ENCODE measurements around the gene MEF2C. TPM values are rescaled to one million over a fixed set of nuclear protein-coding genes. Genes with fewer than 3 reads are reported as not detected.
A peak's percentile ranks its signal among the peaks of the same experiment; 100 is the strongest.

The MEF2C gene
- total and polyA plus RNA-seq, 2 experiments from 2014 or later = 0.97 to 1.6 TPM

GRCh38 chr5:88816195-88816594 lies 66.8 kb downstream of the MEF2C start:
- H2AFZ ChIP-seq = no peak overlapping the region
- Mint-ChIP-seq H3K4me1 (peaks cover 37% of the 10 kb centered on the region), H3K27ac (no peak overlapping the region; the same call in 1 of the 2 replicates), H3K9me3 (no peaks in the 10 kb centered on the region), H3K36me3 (ENCODE audit: low read depth) (no peaks in the 10 kb centered on the region), H3K4me3 (no peak overlapping the region), H3K27me3 (ENCODE audit: insufficient read depth, low read depth, poor library complexity) (no peaks in the 10 kb centered on the region)
- H4K20me1 ChIP-seq (replicated peaks; ENCODE audit: insufficient read depth) = no peaks in the 10 kb centered on the region
- H3K4me1 ChIP-seq (ENCODE audit: insufficient read depth) = peaks cover 34% of the 10 kb centered on the region
- no peaks in the 10 kb centered on the region for H3K79me2 ChIP-seq (replicated peaks; ENCODE audit: insufficient read depth)
- H3K9me2 ChIP-seq (ENCODE audit: insufficient read depth) = no peaks in the 10 kb centered on the region
- H3K27me3 ChIP-seq (ENCODE audit: insufficient read depth) = no peaks in the 10 kb centered on the region
- H3K36me3 ChIP-seq (ENCODE audit: insufficient read depth) = no peaks in the 10 kb centered on the region
- H3K4me3 ChIP-seq = no peak overlapping the region
- TF ChIP-seq JUNB (IDR thresholded peaks at IDR 0.05; ENCODE audit: unreplicated experiment) (no peak), ZNF331 (CRISPR knock-in tag; IDR thresholded peaks at IDR 0.05; ENCODE audit: low read depth) (no peak), STAT1 (IDR thresholded peaks at IDR 0.05; ENCODE audit: unreplicated experiment) (no peak)
- DNase-seq (ENCODE audit: low spot score) = no peak
- H3K4me2 ChIP-seq = no peak overlapping the region
- H3K27ac ChIP-seq (ENCODE audit: low read depth) = no peak overlapping the region
- H3F3A ChIP-seq (replicated peaks; ENCODE audit: low read depth) = no peaks in the 10 kb centered on the region
- no peak for ATAC-seq

DNA sequence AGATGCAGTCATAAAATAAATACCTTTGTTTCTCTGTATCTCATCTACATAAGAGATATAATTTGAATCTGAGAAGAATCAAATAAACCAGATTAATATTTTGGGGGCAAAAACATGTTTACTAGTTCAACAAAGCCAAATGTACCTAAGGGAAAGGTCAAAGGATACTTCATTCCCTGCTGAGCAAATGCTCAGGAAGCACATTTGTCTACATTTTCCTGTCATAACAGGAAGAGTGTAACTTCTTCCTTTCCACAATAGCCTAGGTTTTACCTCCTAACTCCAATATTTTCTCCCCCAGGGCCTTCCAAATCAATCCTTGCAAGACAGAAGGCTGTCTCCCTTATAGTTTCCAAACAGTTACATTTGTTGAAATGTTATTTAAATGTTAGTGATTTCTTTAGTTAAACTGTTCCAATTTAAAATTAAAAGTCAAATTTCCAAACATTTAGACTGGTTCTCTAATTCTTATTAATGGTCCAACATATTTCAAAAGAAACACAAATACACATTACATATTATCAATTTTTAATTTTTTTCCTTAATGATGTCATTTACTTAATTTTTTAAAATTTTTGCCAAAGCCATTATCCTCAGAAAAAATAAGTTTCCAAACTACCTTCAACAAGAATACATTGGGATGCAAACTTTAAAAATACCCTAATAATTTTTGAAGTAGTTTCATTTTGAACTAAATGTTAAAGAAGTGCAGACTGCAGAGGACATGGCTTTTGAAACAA lies 67.8 kb downstream of the MEF2C start:
- no peak overlapping the region for H2AFZ ChIP-seq
- H3K36me3 ChIP-seq (ENCODE audit: insufficient read depth) = no peaks in the 10 kb centered on the region
- H3K9me2 ChIP-seq (ENCODE audit: insufficient read depth) = no peaks in the 10 kb centered on the region
- no peak overlapping the region for H3K4me3 ChIP-seq
- H3K4me2 ChIP-seq = no peak overlapping the region
- H3K27me3 Mint-ChIP-seq (ENCODE audit: insufficient read depth, low read depth, poor library complexity) = no peaks in the 10 kb centered on the region
- H3K4me1 Mint-ChIP-seq = peaks cover 37% of the 10 kb centered on the region
- ATAC-seq (no peak), DNase-seq (ENCODE audit: low spot score) (no peak)
- no peaks in the 10 kb centered on the region for H3K27me3 ChIP-seq (ENCODE audit: insufficient read depth)
- H3F3A ChIP-seq (replicated peaks; ENCODE audit: low read depth) = no peaks in the 10 kb centered on the region
- H3K27ac Mint-ChIP-seq = peak overlapping the region; percentile 64; the same call in 1 of the 2 replicates
- H3K27ac ChIP-seq (ENCODE audit: low read depth) = no peak overlapping the region
- no peaks in the 10 kb centered on the region for H3K36me3 Mint-ChIP-seq (ENCODE audit: low read depth)
- no peak overlapping the region for H3K4me3 Mint-ChIP-seq
- H4K20me1 ChIP-seq (replicated peaks; ENCODE audit: insufficient read depth) = no peaks in the 10 kb centered on the region
- H3K79me2 ChIP-seq (replicated peaks; ENCODE audit: insufficient read depth) = no peaks in the 10 kb centered on the region
- H3K9me3 Mint-ChIP-seq = no peaks in the 10 kb centered on the region
- H3K4me1 ChIP-seq (ENCODE audit: insufficient read depth) = peaks cover 34% of the 10 kb centered on the region
- TF ChIP-seq ZNF462 (CRISPR knock-in tag; IDR thresholded peaks at IDR 0.05) = no peak
- no peak for TF ChIP-seq EZH2phosphoT487 (IDR thresholded peaks at IDR 0.05; ENCODE audit: unreplicated experiment)
- TF ChIP-seq JUNB (IDR thresholded peaks at IDR 0.05; ENCODE audit: unreplicated experiment) = no peak
- no peak for TF ChIP-seq NANOG (IDR thresholded peaks at IDR 0.05; ENCODE audit: borderline replicate concordance)
- no peak for TF ChIP-seq ETS1 (IDR thresholded peaks at IDR 0.05)
- no peak for TF ChIP-seq REST (IDR thresholded peaks at IDR 0.05; ENCODE audit: unreplicated experiment)
- no peak for TF ChIP-seq STAT1 (IDR thresholded peaks at IDR 0.05; ENCODE audit: unreplicated experiment)
- no peak for TF ChIP-seq CREB1 (CRISPR knock-in tag; IDR thresholded peaks at IDR 0.05; ENCODE audit: low read depth)
- no peak for TF ChIP-seq POLR2AphosphoS5 (IDR thresholded peaks at IDR 0.05; ENCODE audit: low read depth)
- TF ChIP-seq ZNF114 (CRISPR knock-in tag; IDR thresholded peaks at IDR 0.05) = no peak
